ENCODE measurements around the gene CCNT1. TPM values are rescaled to one million over a fixed set of nuclear protein-coding genes. Genes with fewer than 3 reads are reported as not detected.
"Not testable (repeated sequence)": the region's sequence is repeated elsewhere in the genome, so short reads cannot be mapped to it uniquely, and the experiment has no call there.

The CCNT1 gene
- total RNA-seq, 1 experiment from 2014 or later, result 50.0 TPM

- DNase-seq (ENCODE audit: low read depth, low spot score), result no peak
- Histone ChIP-seq H3K36me3 (ENCODE audit: control insufficient read depth, insufficient read depth, low read length) (peaks cover 34% of the 10 kb centered on the region), H3K27ac (ENCODE audit: low read length) (no peak overlapping the region), H3K27me3 (ENCODE audit: control insufficient read depth, insufficient read depth, low read length) (no peaks in the 10 kb centered on the region), H3K9me3 (ENCODE audit: control insufficient read depth, insufficient read depth, low read depth, low read length) (no peaks in the 10 kb centered on the region), H3K4me1 (ENCODE audit: control insufficient read depth, insufficient read depth, low read length) (no peaks in the 10 kb centered on the region), H3K4me3 (ENCODE audit: low read depth in 2 of 2, low read length in 2 of 2) (no peak overlapping the region)
- BruUV-seq (replicated peaks), result no TSS peak
- CTCF ChIA-PET, result interaction anchor here (0.6 kb wide), 1 partner anchor 84 kb away, joined by 5 read pairs; no protein-coding TSS in a partner anchor
- no peak for TF ChIP-seq CTCF (IDR thresholded peaks at IDR 0.05)
- TF ChIP-seq SIN3A (IDR thresholded peaks at IDR 0.05; ENCODE audit: borderline replicate concordance, insufficient read depth, low read depth, low read length), result no peak
- TF ChIP-seq POLR2AphosphoS5 (IDR thresholded peaks at IDR 0.05; ENCODE audit: low read depth, low read length), result no peak
- no peak for TF ChIP-seq TCF7L2 (IDR thresholded peaks at IDR 0.05; ENCODE audit: low read depth, low read length)
- TF ChIP-seq REST (IDR thresholded peaks at IDR 0.05; ENCODE audit: insufficient read depth in 1 of 2, low read depth in 2 of 2, low read length in 1 of 2), result no peak
- POLR2A ChIA-PET, result no interaction called here
- in situ Hi-C loops (cut with HindIII; ENCODE audit: low pct_unique_long_range_greater_than_20kb, low sequenced_read_pairs), result no loop called here
- intact Hi-C loops (cut with micrococcal nuclease; ENCODE audit: unreplicated experiment), result no loop called here
- ATAC-seq, result no peak
Measured at GRCh38 chr12:48659863-48660262, 56.6 kb downstream of the CCNT1 start.

GRCh38 chr12:48651681-48652080, 64.8 kb downstream of the CCNT1 start:
- TF ChIP-seq SIN3A (IDR thresholded peaks at IDR 0.05; ENCODE audit: borderline replicate concordance, insufficient read depth, low read depth, low read length), result no peak
- no peak for TF ChIP-seq POLR2AphosphoS5 (IDR thresholded peaks at IDR 0.05; ENCODE audit: low read depth, low read length)
- no peak for TF ChIP-seq REST (IDR thresholded peaks at IDR 0.05; ENCODE audit: insufficient read depth in 1 of 2, low read depth in 2 of 2, low read length in 1 of 2)
- ChIA-PET CTCF (no interaction called here), POLR2A (interaction anchor here (0.5 kb wide), 1 partner anchor 52 kb away, joined by 3 read pairs; no protein-coding TSS in a partner anchor)
- no peaks in the 10 kb centered on the region for H3K27me3 ChIP-seq (ENCODE audit: control insufficient read depth, insufficient read depth, low read length)
- intact Hi-C loops (cut with micrococcal nuclease; ENCODE audit: unreplicated experiment) (no loop called here), in situ Hi-C loops (cut with HindIII; ENCODE audit: low pct_unique_long_range_greater_than_20kb, low sequenced_read_pairs) (no loop called here)
- no TSS peak for BruUV-seq (replicated peaks)
- H3K36me3 ChIP-seq (ENCODE audit: control insufficient read depth, insufficient read depth, low read length), result peaks cover 20% of the 10 kb centered on the region
- H3K27ac ChIP-seq (ENCODE audit: low read length), result no peak overlapping the region
- no peaks in the 10 kb centered on the region for H3K9me3 ChIP-seq (ENCODE audit: control insufficient read depth, insufficient read depth, low read depth, low read length)
- H3K4me3 ChIP-seq (ENCODE audit: low read depth in 2 of 2, low read length in 2 of 2), result no peak overlapping the region
- ATAC-seq (no peak), DNase-seq (ENCODE audit: low read depth, low spot score) (no peak)
- no peaks in the 10 kb centered on the region for H3K4me1 ChIP-seq (ENCODE audit: control insufficient read depth, insufficient read depth, low read length)

- not testable (repeated sequence) for BruUV-seq (replicated peaks); ATAC-seq
- POLR2A ChIA-PET, result interaction anchor here (0.7 kb wide), 1 partner anchor 99 kb away, joined by 4 read pairs; no protein-coding TSS in a partner anchor
Measured at GRCh38 chr12:48645354-48645753, 71.2 kb downstream of the CCNT1 start.

More at GRCh38 chr12:48645354-48645753, 71.2 kb downstream of the CCNT1 start:
- DNase-seq (ENCODE audit: low read depth, low spot score); H3K9me3 ChIP-seq (ENCODE audit: control insufficient read depth, insufficient read depth, low read depth, low read length); H3K36me3 ChIP-seq (ENCODE audit: control insufficient read depth, insufficient read depth, low read length); H3K27me3 ChIP-seq (ENCODE audit: control insufficient read depth, insufficient read depth, low read length); H3K4me1 ChIP-seq (ENCODE audit: control insufficient read depth, insufficient read depth, low read length); H3K4me3 ChIP-seq (ENCODE audit: low read depth in 2 of 2, low read length in 2 of 2); H3K27ac ChIP-seq (ENCODE audit: low read length); CTCF ChIA-PET; in situ Hi-C loops (cut with HindIII; ENCODE audit: low pct_unique_long_range_greater_than_20kb, low sequenced_read_pairs); intact Hi-C loops (cut with micrococcal nuclease; ENCODE audit: unreplicated experiment): not testable (repeated sequence)
